AG10803 (cell line): ENCODE results near the gene SH3RF3.
A peak's percentile ranks its signal among the peaks of the same experiment; 100 is the strongest.

Source experiments
- DNase-seq: peaks from one replicate; pipeline ENCODE4 v3.0.0; 2010; ENCODE audit warnings: low read depth
- H3K4me3 ChIP-seq: 2 replicates; pipeline ENCODE4 v1.5.1; 2011; ENCODE audit warnings: mild to moderate bottlenecking, low read length, control low read depth
- TF ChIP-seq, protein P1 (sequence below): conservative IDR thresholded peaks from 2 replicates; pipeline ENCODE4 v1.5.1; 2011; ENCODE audit warnings: mild to moderate bottlenecking, low read length, control low read depth, inconsistent platforms

Gene SH3RF3

DNA sequence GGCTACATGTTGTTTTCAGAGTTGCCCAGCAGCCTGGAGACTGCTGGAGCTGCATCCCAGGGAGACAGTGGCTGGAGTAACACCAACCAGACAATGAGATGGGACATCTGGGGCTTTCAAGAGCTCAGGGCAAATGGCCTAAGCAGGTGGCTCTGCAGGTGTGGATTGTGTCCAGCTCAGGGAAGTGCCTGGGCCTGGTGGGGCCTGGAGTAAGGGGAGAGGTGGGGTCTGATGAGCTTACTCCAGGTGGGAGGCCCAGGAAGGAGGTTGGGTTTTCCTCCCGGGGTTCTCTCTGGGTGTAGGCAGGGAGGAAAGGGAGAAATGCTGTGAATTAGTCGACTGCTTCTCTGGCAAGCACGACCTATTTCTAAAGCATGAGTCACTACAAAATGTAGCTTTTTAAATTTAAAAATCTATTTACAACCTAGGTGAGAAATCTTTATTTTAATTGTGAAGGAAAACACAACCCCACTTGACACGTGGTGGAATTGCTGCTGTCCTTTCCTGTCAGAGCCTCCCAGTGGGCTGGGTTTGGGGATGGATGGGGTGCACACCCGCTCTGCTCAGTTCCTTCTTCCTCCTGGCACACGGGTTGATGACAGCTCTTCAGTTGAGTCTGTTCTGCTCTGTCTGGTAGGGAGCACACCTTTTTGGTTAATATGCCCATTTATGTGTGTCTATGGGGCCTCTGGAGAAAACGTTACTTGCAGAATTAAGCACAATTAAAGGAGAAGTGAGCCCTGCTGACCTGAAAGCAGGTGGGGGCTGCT, 81.6 kb downstream of the SH3RF3 start:
- peak; percentile 41 for DNase-seq
- TF ChIP-seq, protein P1, sequence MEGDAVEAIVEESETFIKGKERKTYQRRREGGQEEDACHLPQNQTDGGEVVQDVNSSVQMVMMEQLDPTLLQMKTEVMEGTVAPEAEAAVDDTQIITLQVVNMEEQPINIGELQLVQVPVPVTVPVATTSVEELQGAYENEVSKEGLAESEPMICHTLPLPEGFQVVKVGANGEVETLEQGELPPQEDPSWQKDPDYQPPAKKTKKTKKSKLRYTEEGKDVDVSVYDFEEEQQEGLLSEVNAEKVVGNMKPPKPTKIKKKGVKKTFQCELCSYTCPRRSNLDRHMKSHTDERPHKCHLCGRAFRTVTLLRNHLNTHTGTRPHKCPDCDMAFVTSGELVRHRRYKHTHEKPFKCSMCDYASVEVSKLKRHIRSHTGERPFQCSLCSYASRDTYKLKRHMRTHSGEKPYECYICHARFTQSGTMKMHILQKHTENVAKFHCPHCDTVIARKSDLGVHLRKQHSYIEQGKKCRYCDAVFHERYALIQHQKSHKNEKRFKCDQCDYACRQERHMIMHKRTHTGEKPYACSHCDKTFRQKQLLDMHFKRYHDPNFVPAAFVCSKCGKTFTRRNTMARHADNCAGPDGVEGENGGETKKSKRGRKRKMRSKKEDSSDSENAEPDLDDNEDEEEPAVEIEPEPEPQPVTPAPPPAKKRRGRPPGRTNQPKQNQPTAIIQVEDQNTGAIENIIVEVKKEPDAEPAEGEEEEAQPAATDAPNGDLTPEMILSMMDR, result no peak
- no peak overlapping the region for H3K4me3 ChIP-seq

GRCh38 chr2:109211315-109211714, 82.3 kb downstream of the SH3RF3 start:
- DNase-seq, result no peak
- TF ChIP-seq, protein P1, result no peak
- H3K4me3 ChIP-seq, result no peak overlapping the region

- no peak for DNase-seq
- no peak overlapping the region for H3K4me3 ChIP-seq
- TF ChIP-seq, protein P1, result no peak
Measured at GRCh38 chr2:109212836-109213563, 84.0 kb downstream of the SH3RF3 start.

- peak; percentile 79 for DNase-seq
- H3K4me3 ChIP-seq, result no peak overlapping the region
- TF ChIP-seq, protein P1, result no peak
Measured at GRCh38 chr2:109213646-109214433, 84.8 kb downstream of the SH3RF3 start.

GRCh38 chr2:109214651-109215371, 85.8 kb downstream of the SH3RF3 start:
- H3K4me3 ChIP-seq, result no peak overlapping the region
- DNase-seq, result no peak
- TF ChIP-seq, protein P1, result no peak

- no peak overlapping the region for H3K4me3 ChIP-seq
- no peak for DNase-seq
- TF ChIP-seq, protein P1, result no peak
Measured at GRCh38 chr2:109215866-109216265, 86.9 kb downstream of the SH3RF3 start.
